GM18858 (cell line): ENCODE results near the gene GPRIN1.
"Not testable (repeated sequence)": the region's sequence is repeated elsewhere in the genome, so short reads cannot be mapped to it uniquely, and the experiment has no call there.

ENCODE experiments used
- ATAC-seq: cut with Tn5 transposase; IDR thresholded peaks from one replicate; pipeline ENCODE4 v1.9.1; 2021; ENCODE audit not compliant: unreplicated experiment

The GPRIN1 gene

GRCh38 chr5:176599749-176600430 is 10.1 kb downstream of the GPRIN1 start:
- not testable (repeated sequence) for ATAC-seq

- ATAC-seq, result no peak
Measured at GRCh38 chr5:176597417-176598389, 12.3 kb downstream of the GPRIN1 start.

- no peak for ATAC-seq
Measured at GRCh38 chr5:176596689-176597416, 13.1 kb downstream of the GPRIN1 start.

- no peak for ATAC-seq
Measured at GRCh38 chr5:176596069-176596644, 13.8 kb downstream of the GPRIN1 start.

GRCh38 chr5:176595386-176595943 is 14.5 kb downstream of the GPRIN1 start:
- no peak for ATAC-seq

GRCh38 chr5:176594554-176594953 is 15.4 kb downstream of the GPRIN1 start:
- ATAC-seq, result no peak

- no peak for ATAC-seq
Measured at GRCh38 chr5:176593273-176593869, 16.6 kb downstream of the GPRIN1 start.

GRCh38 chr5:176592573-176592972 is 17.4 kb downstream of the GPRIN1 start:
- ATAC-seq, result no peak

- not testable (repeated sequence) for ATAC-seq
Measured at GRCh38 chr5:176591667-176592066, 18.3 kb downstream of the GPRIN1 start.

- no peak for ATAC-seq
Measured at GRCh38 chr5:176590035-176590717, 19.8 kb downstream of the GPRIN1 start.

- no peak for ATAC-seq
Measured at GRCh38 chr5:176589039-176589769, 20.8 kb downstream of the GPRIN1 start.

- no peak for ATAC-seq
Measured at GRCh38 chr5:176588297-176588696, 21.7 kb downstream of the GPRIN1 start.

GRCh38 chr5:176587398-176587797 is 22.6 kb downstream of the GPRIN1 start:
- ATAC-seq, result no peak

GRCh38 chr5:176583076-176583475 is 26.9 kb downstream of the GPRIN1 start:
- ATAC-seq, result no peak

- ATAC-seq, result no peak
Measured at GRCh38 chr5:176581361-176581760, 28.6 kb downstream of the GPRIN1 start.

- ATAC-seq, result no peak
Measured at GRCh38 chr5:176579323-176579722, 30.6 kb downstream of the GPRIN1 start.

- ATAC-seq, result no peak
Measured at GRCh38 chr5:176578391-176578808, 31.6 kb downstream of the GPRIN1 start.

- ATAC-seq, result no peak
Measured at GRCh38 chr5:176577312-176578176, 32.4 kb downstream of the GPRIN1 start.
